Panc1 (cell line): ENCODE data around the gene KRTAP12-2.

Experiments used
- CTCF ChIP-seq: fragments of 450-650 bp; IDR thresholded peaks from 2 replicates; pipeline ENCODE4 v1.5.1; 2017; ENCODE audit warnings: mild to moderate bottlenecking
- POLR2AphosphoS5 ChIP-seq: IDR thresholded peaks from 2 replicates; pipeline ENCODE4 v1.6.1; 2012; ENCODE audit warnings: mild to moderate bottlenecking, low read depth, low read length, moderate library complexity
- REST ChIP-seq, 2 experiments: IDR thresholded peaks; 2 replicates each; pipeline ENCODE4 v1.6.1; 2011 to 2012; ENCODE audit warnings: low read depth in 2 of 2, control low read depth in 1 of 2, low read length in 1 of 2, mild to moderate bottlenecking in 1 of 2, moderate library complexity in 1 of 2; ENCODE audit not compliant: insufficient read depth in 1 of 2
- SIN3A ChIP-seq: IDR thresholded peaks from 2 replicates; pipeline ENCODE4 v1.6.1; 2012; ENCODE audit warnings: low read depth, mild to moderate bottlenecking, low read length, moderate library complexity, borderline replicate concordance; ENCODE audit not compliant: insufficient read depth
- TCF7L2 ChIP-seq: IDR thresholded peaks from 2 replicates; pipeline ENCODE4 v1.6.1; 2011; ENCODE audit warnings: mild to moderate bottlenecking, low read depth, low read length, inconsistent platforms

DNA sequence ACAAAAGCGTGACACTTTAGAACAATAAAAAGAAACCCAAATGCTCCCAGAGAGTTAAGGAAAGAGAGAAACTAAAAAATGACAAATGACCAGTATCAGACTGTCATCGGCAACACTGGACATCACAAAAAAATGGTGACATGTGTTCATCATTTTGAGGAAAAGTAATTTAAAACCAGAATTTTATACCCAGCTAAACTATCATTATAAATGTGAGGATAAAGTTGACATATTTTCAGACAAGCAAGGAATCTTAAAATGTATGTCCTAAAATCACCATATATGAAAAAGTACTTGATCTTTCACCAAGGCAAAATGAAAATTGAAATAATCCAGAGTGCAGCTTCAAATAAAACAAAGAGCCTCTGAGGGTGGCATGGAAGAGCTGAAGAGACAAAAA lies 21.8 kb downstream of the KRTAP12-2 start:
- TF ChIP-seq CTCF (no peak), TCF7L2 (no peak), POLR2AphosphoS5 (no peak), SIN3A (no peak), REST (IDR thresholded peaks at IDR 0.05; ENCODE audit: insufficient read depth in 1 of 2, low read depth in 2 of 2, low read length in 1 of 2) (no peak)
